C4-2B (cell line): ENCODE measurements around the gene TMEM132D.

Experiments used
- H3K27ac ChIP-seq: fragments of 450-650 bp; 2 replicates; pipeline ENCODE4 v1.5.1; 2017
- ZFX ChIP-seq: fragments of 450-650 bp; IDR thresholded peaks from 2 replicates; pipeline ENCODE4 v1.6.1; 2017
- TF ChIP-seq, protein P1 (sequence below): fragments of 450-650 bp; conservative IDR thresholded peaks from 2 replicates; pipeline ENCODE4 v1.5.1; 2017; ENCODE audit warnings: mild to moderate bottlenecking

Gene TMEM132D

DNA sequence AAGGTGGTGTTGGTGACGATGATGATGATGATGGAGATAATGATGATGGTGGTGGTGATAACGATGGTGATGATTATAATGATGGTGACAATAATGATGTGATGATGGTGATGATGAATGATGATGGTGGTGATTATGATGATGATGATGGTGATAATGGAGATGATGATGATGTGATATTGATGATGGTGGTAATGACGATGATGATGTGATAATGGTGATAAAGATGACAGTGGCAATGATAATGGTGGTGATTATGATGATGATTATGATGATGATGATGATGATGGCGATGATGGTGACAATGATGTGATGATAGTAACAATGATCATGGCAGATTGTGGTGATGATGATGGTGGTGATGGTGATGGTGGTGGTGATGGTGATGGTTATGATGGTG is 532.6 kb downstream of the TMEM132D start:
- H3K27ac ChIP-seq: no peak overlapping the region
- TF ChIP-seq ZFX: no peak
- TF ChIP-seq, protein P1, sequence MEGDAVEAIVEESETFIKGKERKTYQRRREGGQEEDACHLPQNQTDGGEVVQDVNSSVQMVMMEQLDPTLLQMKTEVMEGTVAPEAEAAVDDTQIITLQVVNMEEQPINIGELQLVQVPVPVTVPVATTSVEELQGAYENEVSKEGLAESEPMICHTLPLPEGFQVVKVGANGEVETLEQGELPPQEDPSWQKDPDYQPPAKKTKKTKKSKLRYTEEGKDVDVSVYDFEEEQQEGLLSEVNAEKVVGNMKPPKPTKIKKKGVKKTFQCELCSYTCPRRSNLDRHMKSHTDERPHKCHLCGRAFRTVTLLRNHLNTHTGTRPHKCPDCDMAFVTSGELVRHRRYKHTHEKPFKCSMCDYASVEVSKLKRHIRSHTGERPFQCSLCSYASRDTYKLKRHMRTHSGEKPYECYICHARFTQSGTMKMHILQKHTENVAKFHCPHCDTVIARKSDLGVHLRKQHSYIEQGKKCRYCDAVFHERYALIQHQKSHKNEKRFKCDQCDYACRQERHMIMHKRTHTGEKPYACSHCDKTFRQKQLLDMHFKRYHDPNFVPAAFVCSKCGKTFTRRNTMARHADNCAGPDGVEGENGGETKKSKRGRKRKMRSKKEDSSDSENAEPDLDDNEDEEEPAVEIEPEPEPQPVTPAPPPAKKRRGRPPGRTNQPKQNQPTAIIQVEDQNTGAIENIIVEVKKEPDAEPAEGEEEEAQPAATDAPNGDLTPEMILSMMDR: no peak

DNA sequence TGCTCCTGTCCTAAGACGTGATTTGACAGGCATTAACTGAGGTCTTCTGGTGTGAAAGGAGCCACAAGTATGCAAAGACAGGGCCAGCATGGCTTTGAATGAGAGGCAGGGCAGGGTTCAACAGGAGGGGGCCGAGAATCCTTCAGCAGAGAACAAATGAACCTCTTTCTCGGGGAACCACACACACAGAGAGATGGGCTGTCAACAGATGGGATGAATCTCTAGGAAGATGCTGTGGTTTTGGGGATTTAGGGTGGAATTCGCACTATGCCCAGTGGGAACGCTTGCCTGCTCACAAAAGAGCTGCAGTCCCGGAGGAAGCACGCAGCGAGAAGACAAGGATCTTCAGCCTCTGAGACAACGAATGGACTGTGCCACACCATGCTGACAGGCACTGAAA is 537.2 kb downstream of the TMEM132D start:
- no peak overlapping the region for H3K27ac ChIP-seq
- no peak for TF ChIP-seq ZFX
- TF ChIP-seq, protein P1: no peak

DNA sequence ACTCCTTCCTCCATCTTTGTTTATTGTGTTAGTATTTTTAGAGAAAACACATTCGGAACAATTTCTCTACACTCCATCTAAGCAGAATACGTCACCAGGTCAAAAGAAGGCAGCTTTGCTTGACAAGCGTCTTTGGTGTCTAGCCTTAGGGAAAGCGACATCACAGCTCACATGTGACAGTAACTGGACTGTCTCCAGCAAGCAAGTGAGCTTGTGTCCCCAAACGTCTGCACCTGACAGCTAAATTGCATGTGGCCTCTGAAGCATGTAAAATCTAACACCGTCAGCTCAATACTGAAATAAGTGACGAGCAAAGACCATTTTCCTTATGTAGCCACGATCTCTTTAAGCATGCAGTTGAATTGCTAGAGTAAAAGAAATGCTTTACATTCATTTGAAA is 540.8 kb downstream of the TMEM132D start:
- no peak overlapping the region for H3K27ac ChIP-seq
- TF ChIP-seq ZFX: no peak
- TF ChIP-seq, protein P1: no peak

DNA sequence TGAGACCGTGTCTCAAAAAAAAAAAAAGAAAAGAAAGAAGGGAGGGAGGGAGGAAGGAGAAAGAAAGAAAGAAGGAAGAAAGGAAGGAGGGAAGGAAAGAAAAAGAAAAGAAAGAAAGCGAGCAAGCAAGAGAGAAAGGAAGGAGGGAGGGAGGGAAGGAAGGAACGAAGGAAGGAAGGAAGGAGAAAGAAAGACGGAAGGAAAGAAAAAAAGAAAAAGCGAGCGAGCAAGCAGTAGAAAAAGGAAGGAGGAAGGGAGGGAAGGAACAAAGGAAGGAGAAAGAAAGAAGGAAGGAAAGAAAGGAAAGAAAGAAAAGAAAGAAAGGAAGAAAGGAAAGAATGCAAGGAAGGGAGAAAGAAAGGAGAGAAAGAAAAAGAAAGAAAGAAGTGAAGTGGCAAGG is 546.6 kb downstream of the TMEM132D start:
- H3K27ac ChIP-seq: no peak overlapping the region
- no peak for TF ChIP-seq ZFX
- TF ChIP-seq, protein P1: no peak

DNA sequence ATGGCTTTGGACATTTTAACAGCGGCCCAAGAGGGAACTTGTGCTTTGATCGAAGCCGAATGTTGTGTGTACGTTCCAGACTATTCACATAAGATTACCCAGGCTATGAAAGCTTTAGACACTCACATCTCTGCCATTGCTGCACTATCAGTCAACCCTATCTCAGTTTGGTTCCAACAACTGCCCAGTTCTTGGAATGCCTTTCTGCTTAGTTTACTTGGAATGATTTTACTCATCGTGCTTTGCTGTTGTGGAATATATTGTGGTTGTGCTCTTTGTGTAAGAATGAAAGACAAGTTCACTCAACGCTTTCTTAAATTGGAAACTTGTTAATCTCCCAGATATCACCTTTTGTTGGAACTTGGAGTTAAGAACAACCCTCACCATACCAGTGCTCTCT is 552.3 kb downstream of the TMEM132D start:
- H3K27ac ChIP-seq: no peak overlapping the region
- no peak for TF ChIP-seq ZFX
- TF ChIP-seq, protein P1: no peak

DNA sequence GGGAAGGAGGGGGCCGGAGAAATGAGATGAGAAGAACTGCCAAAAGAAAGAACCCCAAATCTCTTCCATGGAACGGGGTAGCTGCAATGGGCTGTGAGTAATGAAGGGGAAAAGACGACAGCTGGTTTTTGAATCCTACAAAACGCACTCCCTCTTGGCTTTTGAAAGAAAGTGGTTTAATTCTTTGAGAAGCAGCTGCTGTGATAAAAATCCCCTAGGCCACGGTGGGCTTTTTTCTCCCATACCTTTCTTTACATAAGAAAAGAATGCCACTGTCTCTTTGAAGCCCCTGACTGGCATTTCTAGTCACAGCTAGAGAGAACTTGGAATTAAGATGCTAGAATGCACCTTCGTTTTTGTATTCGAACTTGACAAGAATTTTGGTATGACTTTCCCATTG is 564.5 kb downstream of the TMEM132D start:
- no peak for TF ChIP-seq ZFX
- TF ChIP-seq, protein P1: no peak
- no peak overlapping the region for H3K27ac ChIP-seq

DNA sequence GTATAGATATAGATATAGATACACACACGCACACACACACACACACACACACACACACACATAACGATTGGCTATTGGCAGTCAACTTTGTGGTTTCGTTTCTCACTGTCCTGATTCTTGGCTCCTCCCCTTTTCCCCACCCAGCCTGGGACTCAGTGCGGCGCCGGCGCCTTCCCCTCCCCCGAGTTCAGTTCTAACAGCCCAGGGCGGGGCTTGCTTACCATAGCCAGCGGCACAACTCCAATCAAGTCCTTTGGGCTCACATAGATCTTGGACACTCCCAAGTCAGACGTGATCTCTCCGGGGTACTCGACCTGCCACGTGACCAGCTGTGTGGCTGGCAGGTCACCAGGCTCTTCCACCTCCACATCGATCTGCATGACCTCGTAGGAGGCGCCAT is 566.4 kb downstream of the TMEM132D start:
- TF ChIP-seq, protein P1: no peak
- TF ChIP-seq ZFX: no peak

More for the DNA sequence above, 566.4 kb downstream of the TMEM132D start:
- H3K27ac ChIP-seq: no peak overlapping the region
